Activated T-cell treated with anti-CD3 and anti-CD28 coated beads for 4 hours (primary cell): ENCODE data around the gene MLXIPL.
"Not testable (repeated sequence)": the region's sequence is repeated elsewhere in the genome, so short reads cannot be mapped to it uniquely, and the experiment has no call there.

Experiments
- DNase-seq: peaks from one replicate; pipeline ENCODE4 v3.0.0-alpha.2; 2020

Gene MLXIPL

DNA sequence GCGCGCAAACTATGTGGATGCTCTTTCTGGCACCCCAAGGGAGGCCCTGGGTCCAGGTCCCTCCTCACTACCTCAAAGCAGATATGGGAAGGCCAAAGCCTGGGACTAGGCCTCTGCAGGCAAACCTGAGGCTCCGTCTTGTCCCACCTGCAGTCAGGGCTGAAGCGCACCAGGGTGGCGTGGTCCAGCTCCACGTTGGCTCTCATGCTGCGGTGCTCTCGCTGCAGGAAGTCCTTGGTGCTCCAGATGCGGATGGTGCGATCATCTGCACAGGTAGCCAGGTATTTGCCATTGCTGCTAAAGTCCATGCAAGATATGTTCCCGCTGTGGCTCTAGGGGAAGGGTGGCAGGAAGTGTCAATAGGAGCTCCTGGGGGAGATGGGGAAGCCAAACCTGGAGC, 50.5 kb downstream of the MLXIPL start:
- DNase-seq = no peak

DNA sequence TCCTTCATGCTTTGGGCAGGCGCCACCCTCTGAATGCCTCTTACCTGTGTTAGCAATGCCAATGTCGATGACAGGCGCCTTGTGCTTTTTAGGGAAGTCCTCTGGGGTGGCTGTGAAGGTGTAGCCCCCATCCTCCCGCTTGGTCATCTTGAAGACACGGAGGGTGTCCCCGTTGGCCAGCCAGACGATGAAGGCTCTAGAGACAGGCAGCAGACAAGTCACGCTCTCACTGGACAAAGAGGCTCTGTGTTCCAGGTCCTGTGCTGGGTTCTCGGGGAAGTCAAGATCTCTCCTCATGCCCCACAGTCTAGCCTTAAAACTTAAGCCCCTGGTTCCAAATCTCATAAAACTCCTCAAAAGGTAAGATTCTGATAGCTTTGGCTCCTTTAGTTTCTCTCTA, 51.0 kb downstream of the MLXIPL start:
- no peak for DNase-seq

GRCh38 chr7:73572767-73573186, 51.5 kb downstream of the MLXIPL start:
- DNase-seq = no peak

DNA sequence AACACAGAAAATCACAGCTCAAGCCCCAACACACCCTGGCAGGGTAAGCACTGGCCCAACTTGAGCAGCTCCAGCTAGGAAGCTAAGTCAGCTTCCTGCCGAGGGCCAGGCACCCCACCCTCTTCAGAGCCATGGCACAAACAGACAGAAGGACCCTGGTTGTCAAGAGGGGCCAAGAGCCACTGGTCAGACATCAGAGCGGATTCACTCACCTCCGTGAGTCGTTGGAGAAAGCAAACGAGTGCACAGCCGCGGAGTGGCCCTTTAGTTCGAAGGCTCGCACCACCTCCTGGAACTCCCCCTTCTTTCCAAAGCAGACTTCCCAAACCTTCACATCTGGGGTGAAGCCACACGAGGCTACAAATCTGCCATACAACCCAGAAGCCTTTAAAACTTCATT, 53.3 kb downstream of the MLXIPL start:
- DNase-seq = no peak

- DNase-seq = no peak
Measured at GRCh38 chr7:73570521-73570920, 53.8 kb downstream of the MLXIPL start.

GRCh38 chr7:73569042-73569608, 55.2 kb downstream of the MLXIPL start:
- no peak for DNase-seq

GRCh38 chr7:73567846-73568685, 56.3 kb downstream of the MLXIPL start:
- no peak for DNase-seq

- DNase-seq = no peak
Measured at GRCh38 chr7:73567140-73567539, 57.2 kb downstream of the MLXIPL start.

GRCh38 chr7:73566431-73566830, 57.9 kb downstream of the MLXIPL start:
- DNase-seq = not testable (repeated sequence)

- DNase-seq = no peak
Measured at GRCh38 chr7:73565675-73566340, 58.5 kb downstream of the MLXIPL start.

GRCh38 chr7:73560109-73560835, 64.0 kb downstream of the MLXIPL start:
- DNase-seq = no peak

GRCh38 chr7:73557397-73558257, 66.7 kb downstream of the MLXIPL start, which contains the start of gene BCL7B:
TSS of gene BCL7B (minus strand) at chr7:73557690. CDS start at chr7:73557578, 112 bp downstream.
- peak; percentile 59 for DNase-seq

- DNase-seq = peak; percentile 77
Measured at GRCh38 chr7:73557108-73557396, 67.3 kb downstream of the MLXIPL start.

DNA sequence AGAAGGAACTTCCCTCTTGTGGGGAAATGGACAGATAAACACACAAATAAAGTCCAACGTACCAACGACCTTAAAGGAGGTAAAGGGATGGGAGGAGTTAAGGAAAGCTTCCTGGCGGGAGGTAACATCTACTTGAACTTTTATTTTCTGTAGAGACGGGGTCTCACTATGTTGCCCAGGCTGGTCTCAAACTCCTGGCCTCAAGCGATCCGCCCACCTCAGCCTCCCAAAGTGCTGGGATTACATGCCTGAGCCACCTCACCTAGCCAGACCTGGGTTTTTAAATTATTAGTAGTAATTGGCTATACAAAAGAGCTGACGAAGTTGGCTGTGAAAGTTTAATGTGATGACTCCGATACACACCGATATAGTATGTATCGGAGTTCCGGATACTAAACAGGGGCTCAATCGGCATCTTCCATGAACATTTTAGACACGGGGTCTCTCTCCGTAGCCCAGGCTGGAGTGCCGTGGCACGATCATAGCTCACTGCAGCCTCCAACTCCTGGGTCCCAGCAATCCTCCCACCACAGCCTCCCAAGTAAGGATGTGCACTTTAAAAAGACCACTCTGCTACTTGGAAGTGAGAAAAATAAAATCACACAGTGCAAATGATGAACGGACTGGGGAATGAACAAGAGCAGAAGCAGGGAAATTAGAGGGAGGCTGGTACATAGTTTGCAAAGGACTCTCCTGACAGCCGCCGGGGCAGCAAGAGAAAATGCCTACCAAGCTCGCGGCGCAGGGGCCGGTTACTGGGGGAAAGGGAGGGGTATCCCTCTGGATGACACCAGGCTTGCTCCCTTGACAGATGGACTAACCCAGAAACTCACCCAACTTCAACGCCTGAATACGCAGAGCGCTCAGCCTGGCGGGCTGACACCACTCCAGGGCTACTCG, 67.9 kb downstream of the MLXIPL start:
- DNase-seq = no peak

GRCh38 chr7:73555411-73555982, 68.8 kb downstream of the MLXIPL start:
- no peak for DNase-seq

GRCh38 chr7:73550093-73550492, 74.2 kb downstream of the MLXIPL start:
- DNase-seq = not testable (repeated sequence)

- DNase-seq = no peak
Measured at GRCh38 chr7:73549176-73549575, 75.1 kb downstream of the MLXIPL start.

GRCh38 chr7:73547841-73548240, 76.5 kb downstream of the MLXIPL start:
- DNase-seq = no peak

- no peak for DNase-seq
Measured at GRCh38 chr7:73544678-73545077, 79.6 kb downstream of the MLXIPL start.
